Fibroblast of skin of abdomen (primary cell): ENCODE data around the gene NPW.
A peak's percentile ranks its signal among the peaks of the same experiment; 100 is the strongest.

Experiments
- DNase-seq: peaks from one replicate; pipeline ENCODE4 v3.0.0-alpha.2; 2013

The NPW gene

GRCh38 chr16:1984347-1985225 lies 35.0 kb upstream of the NPW start:
- DNase-seq: no peak

- DNase-seq: no peak
These were observed 34.0 kb upstream of the NPW start for GRCh38 chr16:1985466-1986150.

- DNase-seq: no peak
These were observed 32.4 kb upstream of the NPW start for GRCh38 chr16:1987198-1987597.

- no peak for DNase-seq
These were observed 30.1 kb upstream of the NPW start, which contains the start of gene SYNGR3 for GRCh38 chr16:1989209-1990100. Gene SYNGR3, plus strand, starts transcription at chr16:1989970. Its CDS starts 133 bp downstream, at chr16:1990103.

GRCh38 chr16:1990101-1990350 lies 29.6 kb upstream of the NPW start:
- no peak for DNase-seq

GRCh38 chr16:1990351-1991134 lies 29.0 kb upstream of the NPW start:
- no peak for DNase-seq

- DNase-seq: no peak
These were observed 28.4 kb upstream of the NPW start for GRCh38 chr16:1991135-1991551.

GRCh38 chr16:1991588-1991947 lies 28.0 kb upstream of the NPW start:
- no peak for DNase-seq

- DNase-seq: peak; percentile 91
These were observed 27.5 kb upstream of the NPW start for GRCh38 chr16:1991948-1992703.

- no peak for DNase-seq
These were observed 26.8 kb upstream of the NPW start for GRCh38 chr16:1992704-1993317.

GRCh38 chr16:1993731-1994131 lies 25.9 kb upstream of the NPW start:
- no peak for DNase-seq

- DNase-seq: no peak
These were observed 21.9 kb upstream of the NPW start for GRCh38 chr16:1997494-1998359.

GRCh38 chr16:1998360-1998835 lies 21.2 kb upstream of the NPW start:
- DNase-seq: no peak

GRCh38 chr16:1998852-1999801 lies 20.5 kb upstream of the NPW start:
- DNase-seq: no peak

- no peak for DNase-seq
These were observed 19.6 kb upstream of the NPW start for GRCh38 chr16:1999866-2000514.

- DNase-seq: no peak
These were observed 18.6 kb upstream of the NPW start for GRCh38 chr16:2001035-2001434.

- no peak for DNase-seq
These were observed 17.9 kb upstream of the NPW start for GRCh38 chr16:2001456-2002355.
